Brain microvascular endothelial cell (primary cell): ENCODE data around the gene SPPL2C.

Experiments used
- DNase-seq: peaks from one replicate; pipeline ENCODE4 v3.0.0-alpha.2; 2020
- H3K27ac ChIP-seq: fragments of 250-450 bp; sonication (Bioruptor Pico); 2 replicates; pipeline ENCODE4 v1.5.1; 2020; ENCODE audit warnings: mild to moderate bottlenecking, moderate library complexity
- H3K27me3 ChIP-seq: fragments of 250-450 bp; sonication (Bioruptor Pico); replicated peaks from 2 replicates; pipeline ENCODE4 v1.5.1; 2020; ENCODE audit warnings: mild to moderate bottlenecking
- H3K36me3 ChIP-seq: fragments of 250-450 bp; sonication (Bioruptor Pico); replicated peaks from 2 replicates; pipeline ENCODE4 v1.5.1; 2020; ENCODE audit warnings: mild to moderate bottlenecking
- H3K4me3 ChIP-seq: 2 replicates; pipeline ENCODE4 v1.5.1; 2011; ENCODE audit warnings: low read depth, mild to moderate bottlenecking, control low read depth, low read length, moderate library complexity
- CTCF ChIP-seq: IDR thresholded peaks from 2 replicates; pipeline ENCODE4 v1.5.1; 2011; ENCODE audit warnings: low read depth, mild to moderate bottlenecking, moderate library complexity, low read length, control low read depth, inconsistent platforms; ENCODE audit errors: missing control alignments
- in situ Hi-C: cut with HindIII; loops from 2 replicates; pipeline ENCODE4 v1.10.0; 2017; ENCODE audit warnings: low sequenced_read_pairs, low pct_ligation_motif_present

Gene SPPL2C

DNA sequence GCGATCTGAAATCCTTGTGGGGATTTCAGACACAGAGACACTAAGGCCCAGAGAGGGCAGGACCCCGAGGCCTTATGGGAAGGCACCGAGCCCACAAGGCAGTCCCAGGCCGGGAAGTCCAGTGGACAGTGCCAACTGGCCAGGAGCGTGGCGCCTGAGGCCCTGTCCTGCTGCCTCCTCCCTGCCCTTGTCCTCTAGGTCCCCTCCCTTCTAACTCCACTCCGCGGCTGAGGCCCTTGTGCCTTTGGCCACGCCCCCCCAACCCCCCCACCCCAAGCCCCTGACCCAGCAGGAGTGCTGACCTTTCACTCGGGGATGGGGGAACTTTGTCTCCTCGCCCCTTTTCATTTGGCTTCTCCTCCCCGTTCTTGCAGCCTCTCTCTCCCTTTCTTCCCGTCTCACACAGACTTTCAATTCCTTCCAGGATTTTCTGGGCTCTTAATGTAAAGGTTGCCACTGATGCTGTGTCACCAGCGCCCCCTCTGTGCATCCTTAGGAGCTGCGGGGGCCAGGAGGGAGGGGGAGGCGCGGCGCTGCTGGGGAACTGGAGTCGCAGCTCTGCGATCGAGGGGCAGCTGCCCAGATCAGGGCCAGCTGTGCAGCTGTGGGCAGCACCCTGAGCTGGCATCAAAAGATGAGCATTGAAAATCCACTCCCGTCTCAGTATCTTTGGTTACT, 31.5 kb upstream of the SPPL2C start:
- no peak overlapping the region for H3K27ac ChIP-seq
- DNase-seq = no peak
- no peak overlapping the region for H3K4me3 ChIP-seq
- in situ Hi-C loops = no loop called here
- TF ChIP-seq CTCF = peak; percentile 56
- H3K36me3 ChIP-seq = no peaks in the 10 kb centered on the region
- H3K27me3 ChIP-seq = no peaks in the 10 kb centered on the region

- Histone ChIP-seq H3K27ac (no peak overlapping the region), H3K27me3 (no peaks in the 10 kb centered on the region), H3K36me3 (no peaks in the 10 kb centered on the region), H3K4me3 (no peak overlapping the region)
- DNase-seq = no peak
- in situ Hi-C loops = no loop called here
- no peak for TF ChIP-seq CTCF
These were observed 29.8 kb upstream of the SPPL2C start for GRCh38 chr17:45814622-45815606.

DNA sequence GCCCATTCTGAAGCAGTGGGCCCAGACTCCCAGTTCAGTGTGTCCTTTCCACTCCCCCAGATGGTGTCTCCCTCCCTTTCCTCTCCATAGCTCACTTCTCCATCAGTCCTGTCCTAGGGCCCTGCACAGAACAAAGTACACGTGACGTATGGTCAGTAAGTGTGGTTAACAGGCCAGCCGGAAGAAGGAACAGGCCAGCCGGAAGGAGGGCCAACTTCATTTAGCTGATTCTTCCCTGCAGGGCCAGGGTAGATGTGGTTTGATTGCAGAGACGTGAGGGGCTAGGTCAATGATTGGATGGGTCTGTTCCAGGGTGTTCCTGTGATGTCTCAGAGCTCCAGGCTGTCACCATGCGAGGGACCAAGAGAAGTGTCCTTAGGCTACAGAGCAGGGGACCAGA, 28.9 kb upstream of the SPPL2C start:
- no peak for TF ChIP-seq CTCF
- Histone ChIP-seq H3K4me3 (no peak overlapping the region), H3K27me3 (no peaks in the 10 kb centered on the region), H3K27ac (no peak overlapping the region), H3K36me3 (no peaks in the 10 kb centered on the region)
- DNase-seq = no peak
- in situ Hi-C loops = no loop called here

DNA sequence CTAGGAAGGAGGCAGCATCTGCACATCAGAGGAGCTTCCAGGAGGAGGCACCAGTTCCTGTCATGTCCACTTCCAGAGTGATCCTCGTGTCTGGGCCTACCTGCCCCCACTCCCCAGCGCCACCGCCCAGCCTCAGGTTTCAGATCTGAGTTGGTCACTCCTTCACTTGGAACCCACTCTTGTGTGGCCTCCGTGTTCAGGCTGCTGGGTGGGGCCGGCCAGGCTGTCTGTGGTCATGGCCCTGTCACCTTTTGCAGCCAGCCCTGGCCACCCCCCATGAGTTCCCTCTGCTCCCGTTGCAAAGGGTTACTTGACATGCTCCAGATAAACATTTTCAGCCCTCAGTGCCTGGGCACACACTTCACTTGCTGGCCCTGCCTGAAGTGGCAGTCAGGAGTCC, 26.6 kb upstream of the SPPL2C start:
- H3K27ac ChIP-seq = no peak overlapping the region
- no peak for TF ChIP-seq CTCF
- in situ Hi-C loops = no loop called here
- no peaks in the 10 kb centered on the region for H3K27me3 ChIP-seq
- no peaks in the 10 kb centered on the region for H3K36me3 ChIP-seq
- H3K4me3 ChIP-seq = no peak overlapping the region
- DNase-seq = no peak

DNA sequence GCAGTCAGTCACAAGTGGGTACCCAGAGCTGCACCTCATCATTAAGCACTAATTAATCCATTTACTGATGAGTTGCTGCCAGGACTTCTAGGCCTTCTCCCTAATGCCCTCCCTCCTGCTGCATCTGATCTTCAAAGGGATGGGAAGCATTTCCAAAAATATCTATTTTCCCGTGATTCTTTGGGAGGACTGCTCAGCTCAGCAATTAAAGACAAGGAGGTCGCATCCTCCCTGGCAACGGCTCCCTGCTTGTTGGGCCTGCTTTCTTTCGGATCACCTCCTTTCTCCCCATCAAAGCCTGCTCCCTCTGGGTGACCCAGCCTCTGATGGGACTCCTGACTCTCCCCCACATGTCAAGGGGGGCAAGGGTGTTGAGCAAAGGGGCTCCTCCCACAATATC, 26.0 kb upstream of the SPPL2C start:
- no peaks in the 10 kb centered on the region for H3K27me3 ChIP-seq
- DNase-seq = no peak
- no peak overlapping the region for H3K4me3 ChIP-seq
- TF ChIP-seq CTCF = no peak
- in situ Hi-C loops = no loop called here
- no peak overlapping the region for H3K27ac ChIP-seq
- no peaks in the 10 kb centered on the region for H3K36me3 ChIP-seq
